Brain pericyte (primary cell): ENCODE measurements around the gene CLIP4.
A peak's percentile ranks its signal among the peaks of the same experiment; 100 is the strongest.
"Not testable (repeated sequence)": the region's sequence is repeated elsewhere in the genome, so short reads cannot be mapped to it uniquely, and the experiment has no call there.

ENCODE experiments used
- DNase-seq: peaks from one replicate; pipeline ENCODE4 v3.0.0-alpha.2; 2012; ENCODE audit warnings: low read depth, low spot score

Gene CLIP4

DNA sequence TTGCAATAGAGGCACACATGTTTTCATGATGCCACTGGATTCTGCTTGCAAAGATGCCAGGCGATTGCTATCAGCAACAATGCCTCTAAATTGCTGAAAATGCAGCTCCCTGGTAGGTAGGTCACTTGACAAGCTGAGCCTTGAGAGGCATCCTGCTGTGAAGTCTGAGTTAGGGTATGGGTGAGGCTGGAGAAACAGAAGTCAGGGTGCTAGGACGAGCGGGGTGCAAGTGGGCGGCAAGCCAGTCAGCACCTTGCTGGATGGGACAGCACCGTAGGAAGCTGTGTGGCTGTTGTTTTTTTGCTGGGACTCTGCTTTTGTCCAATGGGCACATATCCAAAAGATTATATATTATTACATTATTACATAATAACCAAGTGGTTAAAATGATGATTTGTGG is 10.5 kb upstream of the CLIP4 start:
- DNase-seq = no peak

DNA sequence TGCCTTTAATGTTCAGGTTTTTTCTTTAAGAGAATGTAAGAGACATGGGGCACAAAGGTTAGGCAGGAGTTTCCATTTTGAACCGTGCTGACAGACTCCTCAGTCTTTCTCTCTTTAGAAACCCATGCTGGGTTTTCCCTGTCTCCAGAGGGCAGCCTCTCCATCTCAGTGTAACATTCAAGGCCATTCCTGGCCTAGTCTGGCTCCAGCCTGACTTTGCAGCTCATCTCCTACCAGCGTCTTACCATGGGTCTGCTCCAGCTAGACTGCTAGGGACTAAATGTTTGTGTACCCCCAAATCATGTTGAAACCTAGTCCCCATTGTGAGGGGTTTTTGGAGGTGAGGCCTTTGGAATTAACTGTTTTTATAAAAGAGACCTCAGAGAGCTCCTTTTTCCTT is 9.8 kb upstream of the CLIP4 start:
- DNase-seq = no peak

DNA sequence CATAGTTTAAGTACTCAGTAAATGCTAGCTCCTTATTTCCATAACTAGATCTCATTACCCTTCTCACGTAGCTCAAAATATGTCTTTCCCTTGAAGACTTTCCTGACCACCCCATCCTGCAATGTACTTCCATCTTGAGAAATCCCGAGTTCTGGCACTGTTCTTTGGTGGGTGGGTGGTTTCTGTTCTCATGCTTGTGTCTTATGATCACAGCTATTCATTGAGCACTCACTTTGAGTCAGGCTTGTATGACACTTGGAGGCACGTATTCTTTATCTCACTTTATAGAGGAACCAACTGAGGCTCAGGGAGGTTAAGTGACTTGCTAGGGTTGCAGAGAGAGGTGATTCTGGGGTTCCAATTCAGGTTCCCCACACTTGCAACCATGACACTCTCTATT is 9.0 kb upstream of the CLIP4 start:
- no peak for DNase-seq

DNA sequence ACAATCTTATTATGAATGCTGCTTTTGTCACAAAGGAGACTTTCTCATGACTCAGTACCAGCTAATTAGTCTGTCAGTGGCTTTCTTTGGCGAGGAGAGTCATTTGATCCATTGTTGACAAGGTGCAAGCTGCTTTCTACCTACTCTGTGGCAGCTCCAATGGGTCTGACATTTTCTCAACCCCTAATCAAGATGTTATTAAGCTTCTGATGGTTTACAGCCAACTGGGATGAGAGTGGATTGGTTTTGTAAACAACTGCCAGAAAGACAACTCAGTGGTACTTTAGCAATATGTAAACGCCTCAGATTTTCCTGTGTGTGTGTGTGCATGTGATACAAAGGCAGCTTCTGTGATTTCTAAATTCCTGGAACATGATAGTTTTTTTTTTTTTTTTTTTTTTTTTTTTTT is 8.2 kb upstream of the CLIP4 start:
- no peak for DNase-seq

DNA sequence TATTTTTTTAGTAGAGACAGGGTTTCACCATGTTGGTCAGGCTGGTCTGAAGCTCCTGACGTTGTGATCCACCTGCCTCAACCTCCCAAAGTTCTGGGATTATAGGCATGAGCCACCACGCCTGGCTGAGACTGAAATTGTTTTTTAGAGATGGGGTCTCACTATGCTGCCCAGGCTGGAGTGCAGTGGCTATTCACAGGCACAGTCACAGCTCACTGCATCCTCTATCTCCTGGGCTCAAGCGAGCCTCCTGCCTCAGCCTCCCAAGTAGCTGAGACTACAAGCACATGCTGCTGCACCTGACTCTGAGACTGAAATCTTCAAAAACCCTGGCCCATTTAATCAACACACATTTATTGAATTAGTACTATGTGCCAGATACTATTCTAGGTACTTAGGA is 7.7 kb upstream of the CLIP4 start:
- DNase-seq = not testable (repeated sequence)

DNA sequence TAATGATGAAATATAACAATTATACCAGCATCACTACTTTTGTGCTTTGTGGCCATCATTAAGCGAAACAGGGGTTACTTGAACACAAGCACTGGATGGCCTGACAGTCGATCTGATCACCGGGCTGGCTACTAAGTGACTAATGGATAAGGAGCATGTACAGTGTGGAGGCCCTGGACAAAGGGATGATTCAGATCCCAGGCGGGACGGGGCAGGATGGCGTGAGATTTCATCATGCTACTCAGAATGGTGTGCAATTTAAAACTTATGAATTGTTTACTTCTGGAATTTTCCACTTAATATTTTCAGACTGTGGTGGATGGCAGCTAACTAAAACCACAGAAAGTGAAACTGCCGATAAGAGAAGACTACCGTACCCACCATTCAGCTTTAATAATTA is 7.0 kb upstream of the CLIP4 start:
- no peak for DNase-seq

DNA sequence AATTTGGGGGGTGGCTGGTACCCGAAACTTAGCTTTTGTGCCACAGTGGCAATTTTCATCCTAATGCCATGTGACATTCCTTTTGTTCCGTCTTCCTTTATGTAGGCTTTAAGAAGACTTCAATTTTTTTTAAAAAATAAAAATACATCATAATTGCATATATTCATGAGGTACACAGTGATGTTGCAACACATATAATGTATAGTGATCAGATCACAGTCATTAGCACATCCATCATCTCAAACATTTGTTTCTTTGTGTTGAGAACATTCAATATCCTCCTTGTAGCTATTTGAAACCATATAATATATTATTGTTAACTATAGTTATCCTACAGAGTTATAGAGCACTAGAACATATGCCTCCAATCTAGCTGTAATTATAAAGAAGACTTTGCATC is 6.0 kb upstream of the CLIP4 start:
- DNase-seq = no peak

DNA sequence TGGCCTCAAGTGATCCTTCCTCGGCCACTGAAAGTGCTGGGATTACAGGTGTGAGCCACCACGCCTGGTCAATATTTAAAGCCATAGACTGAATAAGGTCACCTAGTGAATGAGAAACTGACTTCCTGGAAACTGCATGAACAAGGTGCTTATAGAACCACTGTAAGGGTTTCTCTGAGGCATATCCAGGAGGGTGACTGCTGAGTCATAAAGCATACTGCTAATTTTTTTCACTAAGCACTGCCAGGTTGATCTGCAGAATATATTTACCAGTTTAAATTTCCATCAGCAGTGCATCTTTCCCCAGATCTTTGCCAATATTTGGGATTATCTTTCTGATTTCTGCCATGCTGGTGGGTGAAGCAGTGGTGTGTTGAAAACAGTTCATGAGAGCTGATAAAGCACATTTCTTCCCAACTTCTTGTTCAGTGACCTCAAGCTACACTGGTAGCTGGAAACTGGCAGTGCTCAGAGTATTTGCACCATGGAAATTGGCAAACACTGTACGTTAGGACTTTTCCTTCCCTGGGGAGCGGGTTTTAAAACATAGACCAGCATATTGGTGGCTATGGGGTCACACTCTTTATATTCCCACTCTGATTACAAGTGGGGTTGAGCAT is 4.2 kb upstream of the CLIP4 start:
- no peak for DNase-seq

DNA sequence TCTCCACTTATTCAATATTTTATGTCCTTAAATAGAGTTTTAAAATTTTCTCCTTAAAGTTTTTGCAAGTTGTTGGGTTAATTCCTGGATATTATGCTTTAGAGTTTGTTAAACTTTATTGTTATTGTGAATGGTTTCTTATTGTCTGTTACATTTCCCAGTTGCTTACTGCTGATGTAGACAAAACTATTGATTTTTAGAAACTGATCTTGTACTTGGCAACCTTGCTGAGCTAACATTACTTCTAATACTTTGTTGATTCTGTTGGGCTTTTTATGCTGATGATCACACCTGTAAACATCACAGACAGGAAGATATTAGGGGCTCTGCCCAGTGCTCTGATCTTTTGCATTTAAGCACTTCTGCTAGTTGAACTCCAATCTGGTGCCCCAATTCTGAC is 2.8 kb upstream of the CLIP4 start:
- no peak for DNase-seq

DNA sequence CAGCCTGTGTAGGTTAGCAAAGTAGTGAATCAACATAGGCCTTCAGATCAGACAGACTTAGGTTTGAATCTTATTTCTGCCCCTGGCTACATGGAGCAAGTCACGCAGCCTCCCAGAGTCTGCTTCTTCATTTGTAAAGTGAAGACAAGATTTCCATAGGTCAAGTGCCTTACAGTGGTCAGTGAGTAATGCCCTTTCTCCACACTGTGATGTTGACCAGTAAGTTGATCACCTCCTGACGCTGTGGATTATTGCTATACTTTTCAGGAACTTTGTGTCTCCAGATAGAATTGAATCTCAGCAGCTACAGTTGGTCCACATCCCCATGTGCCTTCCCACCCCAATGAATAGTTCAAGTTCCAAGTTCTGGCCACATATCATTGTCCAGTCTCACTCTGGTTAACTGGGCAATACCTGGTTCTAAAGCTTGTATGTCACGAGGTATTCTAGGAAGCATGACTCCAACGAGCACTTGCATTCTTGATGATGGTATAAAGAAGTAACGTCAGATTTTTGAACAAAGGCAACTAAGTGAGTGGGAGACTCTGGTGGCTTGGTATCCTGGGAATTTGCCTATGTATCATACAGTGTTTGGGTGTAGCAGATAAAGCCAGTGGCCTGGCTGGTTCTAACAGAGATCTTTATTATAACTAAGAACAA is 2.1 kb upstream of the CLIP4 start:
- DNase-seq = no peak

DNA sequence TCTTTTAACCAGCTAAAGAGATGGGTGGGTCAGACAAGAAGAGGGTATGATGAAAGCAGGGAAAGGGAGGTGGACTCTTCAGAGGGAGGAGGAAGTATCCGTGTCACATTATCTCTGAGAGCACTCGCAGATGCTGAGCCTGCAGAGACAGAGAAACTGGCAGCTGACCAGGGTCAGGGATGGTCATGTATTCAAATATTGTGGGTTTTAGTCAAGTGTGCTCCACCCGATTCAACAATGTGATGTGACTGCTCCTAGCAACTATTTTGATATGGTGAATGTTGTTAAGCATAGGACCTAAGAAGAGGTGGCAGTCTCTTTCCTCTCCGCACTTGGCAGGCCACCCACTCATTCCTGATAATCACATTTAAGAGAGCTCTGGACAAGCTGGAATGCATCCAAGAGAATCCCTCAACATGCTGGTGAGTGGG is 1.3 kb upstream of the CLIP4 start:
- no peak for DNase-seq

DNA sequence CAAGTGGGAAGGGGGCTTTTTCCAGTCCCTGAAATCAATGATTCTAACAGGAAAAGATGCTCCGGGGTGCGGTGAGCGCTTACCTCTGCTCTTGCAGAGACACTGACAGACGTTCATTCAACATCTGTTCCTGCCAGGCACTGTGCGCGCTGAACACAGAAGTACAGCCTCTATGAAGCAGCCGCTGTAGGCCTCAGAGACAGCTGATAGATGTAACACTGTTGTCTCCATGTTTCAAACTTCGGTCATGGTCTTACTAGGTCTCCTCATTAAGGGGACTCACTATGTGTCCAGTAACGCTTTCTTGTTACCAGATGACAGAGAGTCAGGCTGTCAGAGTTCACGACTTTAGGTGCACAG is 649 bp upstream of the CLIP4 start:
- no peak for DNase-seq

DNA sequence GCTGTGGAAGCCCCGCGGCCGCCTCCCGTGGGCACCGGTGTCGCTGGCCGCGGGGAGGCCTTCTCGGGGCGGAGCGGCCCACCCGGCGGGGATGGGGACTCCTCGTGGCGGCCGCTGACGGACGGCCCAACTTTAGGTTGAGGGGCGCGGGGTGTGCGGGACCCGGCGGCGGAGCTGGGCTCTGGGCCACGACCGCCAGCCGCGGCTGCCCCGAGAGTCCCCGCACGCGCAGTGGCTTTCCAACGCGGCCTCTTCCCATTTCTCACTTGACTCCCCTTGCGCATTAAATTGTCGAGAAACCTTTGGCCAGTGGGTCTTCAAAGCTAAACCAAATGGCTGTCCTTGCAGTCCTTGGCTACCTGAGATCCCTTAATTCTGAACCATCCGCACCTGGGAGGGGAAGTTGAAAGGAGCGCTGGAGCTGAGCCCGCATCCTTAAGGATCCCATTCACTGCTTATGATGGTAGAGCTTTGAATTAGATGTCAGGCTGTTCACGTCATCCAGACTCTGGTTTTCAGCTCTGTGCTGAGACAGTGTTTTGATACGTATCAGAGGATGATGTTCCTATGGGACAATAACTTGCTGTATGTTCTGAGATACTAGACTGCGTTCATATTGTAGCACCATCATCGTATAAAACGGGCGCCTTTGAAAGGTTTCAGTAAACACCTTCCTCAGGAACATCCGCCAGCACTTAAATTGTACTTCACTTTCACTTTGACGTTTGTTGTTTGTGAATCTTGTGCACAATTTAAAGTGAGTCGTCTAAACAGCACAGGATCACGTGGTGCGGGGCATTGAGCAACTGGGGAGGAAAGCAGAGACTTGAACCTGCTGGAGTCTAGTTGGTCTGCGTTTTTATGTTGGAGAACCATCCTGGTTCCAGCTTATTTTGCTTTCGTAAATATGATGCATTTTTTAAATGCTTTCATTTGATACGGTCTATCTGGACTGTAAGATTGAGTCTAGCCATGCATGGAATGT is 874 bp downstream of the CLIP4 start:
- DNase-seq = peak; percentile 25

DNA sequence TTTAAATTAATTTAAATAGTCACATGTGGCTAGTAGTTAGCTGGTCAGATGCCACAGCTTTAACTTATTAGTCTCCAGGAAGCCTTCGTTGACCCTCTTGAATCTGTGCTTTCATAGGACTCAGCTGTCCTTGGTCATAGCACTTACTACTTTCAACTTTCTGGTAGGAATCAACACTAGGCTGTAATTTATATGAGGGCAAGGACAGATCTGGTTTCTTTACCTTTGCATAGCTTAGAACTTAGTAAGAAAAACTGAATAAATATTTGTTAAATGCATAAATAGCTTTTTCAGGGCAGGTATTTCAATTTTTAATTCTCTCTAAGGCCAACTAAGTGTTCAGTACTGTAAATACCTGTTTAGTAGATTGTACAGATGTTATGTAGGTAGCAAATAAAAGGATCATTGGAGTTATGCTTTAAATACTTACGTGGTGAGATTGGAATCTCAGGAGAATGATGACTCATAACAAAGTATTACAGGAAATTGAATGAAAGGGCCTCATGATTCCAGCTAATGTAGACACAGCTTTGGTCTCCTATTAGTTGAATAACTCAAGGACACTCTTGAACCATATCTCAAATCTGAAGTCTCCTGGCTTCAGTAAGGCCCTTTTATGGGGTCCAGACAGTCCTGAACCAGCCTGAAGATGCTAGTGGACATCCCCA is 2.6 kb downstream of the CLIP4 start:
- no peak for DNase-seq

DNA sequence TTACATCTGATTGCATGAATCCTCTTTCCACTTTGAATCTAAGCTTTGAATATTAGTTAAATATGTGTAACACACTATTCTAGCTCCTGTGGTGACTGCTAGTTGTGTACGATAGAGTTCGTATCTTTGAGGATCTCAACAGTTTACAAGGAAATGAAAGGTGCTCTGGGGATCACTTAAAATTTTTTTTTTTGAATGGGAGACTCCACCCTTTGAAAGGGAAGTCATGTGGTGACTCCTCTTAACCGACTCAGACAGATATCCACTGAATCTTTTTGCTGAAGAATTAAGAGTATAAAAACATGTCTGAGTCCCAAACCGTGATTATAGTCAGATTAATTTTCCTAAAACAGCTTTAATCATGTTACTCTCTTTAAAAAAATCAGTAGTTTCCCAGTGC is 4.0 kb downstream of the CLIP4 start:
- DNase-seq = no peak

DNA sequence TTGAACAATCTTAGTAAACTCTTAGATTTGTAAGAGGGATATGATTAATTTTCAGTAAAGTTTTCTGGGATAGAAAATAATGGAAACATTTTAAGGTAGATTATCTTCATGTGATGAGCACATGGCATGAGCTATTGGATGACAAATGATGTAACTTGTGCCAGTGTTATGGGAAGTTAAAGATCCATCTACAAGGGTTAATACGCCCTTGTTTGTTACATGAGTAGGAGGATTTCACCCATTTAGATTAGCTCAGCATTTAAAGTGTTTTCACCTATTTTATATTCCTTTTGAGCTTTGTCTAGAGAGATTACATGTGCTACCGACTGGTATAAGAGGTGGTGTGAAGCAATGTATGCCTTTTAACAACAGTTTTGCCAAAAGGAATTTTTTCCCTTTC is 5.6 kb downstream of the CLIP4 start:
- no peak for DNase-seq

DNA sequence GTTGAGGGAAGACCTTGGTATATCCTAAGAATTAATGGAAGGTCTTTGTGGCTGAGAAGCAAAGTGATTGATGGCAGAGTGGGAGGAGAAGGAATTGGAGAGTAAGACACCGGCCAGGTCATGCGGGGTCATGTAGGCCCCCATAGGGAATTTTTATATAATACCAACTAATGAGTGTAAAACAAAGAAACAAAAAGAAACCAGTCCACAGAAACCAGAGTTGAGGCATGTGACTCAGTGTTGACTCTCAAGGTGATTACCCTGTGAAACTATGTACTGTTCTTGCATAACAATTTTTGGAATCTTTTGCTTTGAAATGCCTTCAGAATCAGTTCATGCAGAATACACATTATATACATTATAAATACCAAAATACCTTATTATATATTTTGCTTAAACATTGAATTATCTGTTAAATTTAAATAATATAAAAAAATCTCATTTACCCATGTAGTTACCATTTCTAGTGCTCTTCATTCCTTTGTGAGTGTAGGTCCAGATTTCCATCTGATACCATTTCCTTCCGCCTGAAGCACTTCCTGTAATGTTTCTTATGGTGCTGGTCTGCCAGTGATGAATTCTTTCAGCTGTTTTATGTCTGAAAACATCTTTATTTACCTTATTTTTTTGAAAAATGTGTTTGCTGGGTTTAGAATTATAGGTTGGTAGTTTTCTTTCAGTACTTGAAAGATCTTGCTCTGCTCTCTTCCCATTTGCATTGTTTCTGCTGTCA is 8.6 kb downstream of the CLIP4 start:
- no peak for DNase-seq

DNA sequence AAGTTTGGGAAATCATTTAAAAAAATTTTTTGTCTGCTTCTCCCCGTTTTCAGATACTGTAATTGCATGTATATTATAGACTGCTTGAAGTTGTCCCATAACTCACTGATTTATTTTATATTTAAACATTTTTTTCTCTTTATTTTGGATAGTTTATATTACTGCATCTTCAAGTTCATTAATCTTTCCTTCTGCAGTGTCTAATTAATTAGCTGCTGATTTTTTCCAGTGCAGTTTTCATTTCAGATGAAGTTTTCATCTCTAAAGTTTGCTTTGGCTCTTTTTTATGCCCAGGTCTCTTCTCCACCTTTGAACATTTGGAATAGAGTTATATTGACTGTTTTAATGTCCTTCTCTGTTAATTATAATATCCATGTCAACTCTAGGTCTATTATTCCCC is 9.3 kb downstream of the CLIP4 start:
- no peak for DNase-seq

DNA sequence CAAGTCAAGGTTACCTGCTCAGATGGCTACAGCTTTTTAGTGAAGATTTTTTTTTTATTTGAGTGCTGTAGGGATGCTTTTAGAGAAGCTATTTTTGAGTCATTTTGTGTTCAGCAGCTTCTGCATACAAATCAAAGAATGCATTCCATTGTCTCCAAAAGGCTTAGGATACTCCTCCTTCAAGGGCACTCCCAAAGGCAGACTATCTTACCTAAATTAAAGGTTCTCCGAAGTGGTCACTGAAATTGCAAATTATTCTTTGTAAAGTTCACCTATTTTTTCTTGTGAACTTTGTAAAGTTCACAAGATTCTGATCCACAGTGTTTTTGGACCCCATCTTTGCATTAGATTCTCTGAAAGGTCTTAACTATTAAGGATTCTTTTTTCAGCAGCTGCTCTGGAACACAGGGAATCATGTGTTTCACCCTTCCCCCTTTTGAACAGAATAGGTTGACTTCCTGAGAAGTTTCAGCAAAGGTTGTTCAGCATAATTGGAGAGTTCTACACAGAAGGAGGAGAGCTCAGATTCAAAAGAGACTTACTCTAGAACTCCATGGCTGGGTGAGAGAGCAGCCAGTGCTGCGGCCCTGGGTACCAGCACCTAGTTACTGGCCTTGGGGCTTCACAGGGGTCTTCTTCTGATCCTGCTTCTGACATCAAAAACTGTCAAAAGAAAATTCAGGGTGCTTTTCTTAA is 14.5 kb downstream of the CLIP4 start:
- no peak for DNase-seq

DNA sequence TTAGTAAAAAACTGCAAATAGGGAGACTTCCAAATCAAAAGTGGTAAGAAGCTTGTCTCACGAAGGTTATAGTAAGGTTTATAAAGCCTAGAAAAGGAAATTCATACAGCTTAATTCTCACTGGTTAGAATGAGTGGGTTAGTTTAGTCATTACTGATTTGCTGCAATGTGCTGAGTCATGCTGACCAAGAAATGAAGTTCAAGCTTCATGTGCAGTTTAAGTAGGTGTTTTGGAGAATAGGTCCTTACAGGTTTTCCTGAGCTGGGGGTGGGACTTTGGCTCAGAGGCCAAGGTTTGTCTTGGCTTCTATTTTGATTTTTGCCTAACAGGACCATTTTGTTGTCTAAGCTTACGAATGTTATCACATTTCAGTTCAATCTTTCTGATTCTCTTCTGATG is 15.1 kb downstream of the CLIP4 start:
- DNase-seq = peak; percentile 15

DNA sequence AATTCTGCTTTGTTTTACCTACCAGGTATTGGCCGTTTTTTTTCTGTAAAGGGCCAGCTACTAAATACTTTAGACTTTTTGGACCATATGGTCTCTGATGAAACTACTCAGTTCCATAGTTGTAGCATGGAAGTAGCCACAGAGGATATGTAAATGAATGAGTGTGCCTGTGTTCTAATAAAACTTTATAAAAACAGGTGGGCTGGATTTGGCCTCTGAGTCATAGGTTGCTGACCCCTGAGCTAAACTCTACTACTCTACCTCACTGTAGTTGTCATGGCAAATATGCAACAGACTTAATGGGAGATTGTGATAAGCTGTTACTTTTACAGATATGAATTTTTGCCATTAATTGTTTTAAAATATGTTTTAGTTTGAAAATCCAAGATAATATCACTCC is 19.7 kb downstream of the CLIP4 start:
- DNase-seq = no peak
